Gastroesophageal sphincter (tissue), 4 donors: Measurements from ENCODE around the gene SLC30A3. TPM values are rescaled to one million over a fixed set of nuclear protein-coding genes. Genes with fewer than 3 reads are reported as not detected.
"Not testable (repeated sequence)": the region's sequence is repeated elsewhere in the genome, so short reads cannot be mapped to it uniquely, and the experiment has no call there.

ENCODE experiments used
- ATAC-seq: fragments of 150-250 bp; one replicate; pipeline ENCODE4 v1.9.1; 2016; ENCODE audit warnings: mild to moderate bottlenecking, moderate library complexity
- H3K27ac ChIP-seq, 4 donors: fragments of 200-600 bp; sonication (generic) in 3 of 4; 1 replicate in 3 of 4; 2 replicates in 1 of 4; pipeline ENCODE4 v1.5.1; 2016 to 2019
- H3K27me3 ChIP-seq: fragments of 200-600 bp; sonication (generic); one replicate; pipeline ENCODE4 v1.5.1; 2019
- H3K36me3 ChIP-seq, 2 donors: fragments of 200-600 bp; sonication (generic); one replicate each; pipeline ENCODE4 v1.5.1; 2019; ENCODE audit warnings: control low read depth in 1 of 2
- H3K4me1 ChIP-seq, 3 donors: fragments of 200-600 bp; sonication (generic); 1 replicate in 2 of 3; 2 replicates in 1 of 3; pipeline ENCODE4 v1.5.1; 2016 to 2019; ENCODE audit warnings: control low read depth in 2 of 3
- H3K4me3 ChIP-seq, 2 donors: fragments of 200-600 bp; sonication (generic); one replicate each; pipeline ENCODE4 v1.5.1; 2019; ENCODE audit warnings: mild to moderate bottlenecking in 1 of 2, moderate library complexity in 1 of 2
- H3K9me3 ChIP-seq, 3 donors: fragments of 200-600 bp; sonication (generic); one replicate each; pipeline ENCODE4 v1.5.1; 2017 to 2019; ENCODE audit warnings: control low read depth in 2 of 3
- CTCF ChIP-seq, 4 experiments: fragments of 200-600 bp in 2 of 4; fragments of 450-650 bp in 2 of 4; sonication (generic) in 1 of 4; IDR thresholded peaks; one replicate each; pipeline ENCODE4 v1.5.1; 2017 to 2019; ENCODE audit warnings: antibody characterized with exemption in 4 of 4, mild to moderate bottlenecking in 2 of 4, moderate library complexity in 2 of 4
- EP300 ChIP-seq: sonication (generic); formaldehyde crosslinking; IDR thresholded peaks from one replicate; pipeline ENCODE4 v1.6.1; 2017; ENCODE audit warnings: antibody characterized with exemption, mild to moderate bottlenecking
- POLR2A ChIP-seq, 2 donors: fragments of 450-650 bp; IDR thresholded peaks; one replicate each; pipeline ENCODE4 v1.6.1; 2017; ENCODE audit warnings: antibody characterized with exemption in 2 of 2, mild to moderate bottlenecking in 2 of 2, moderate library complexity in 1 of 2
- POLR2AphosphoS5 ChIP-seq: sonication (generic); formaldehyde crosslinking; IDR thresholded peaks from one replicate; pipeline ENCODE4 v1.6.1; 2017; ENCODE audit warnings: antibody characterized with exemption
- WGBS, 2 donors: methylation state at CpG; one replicate each; pipeline ENCODE4 v1.1.5; 2018; ENCODE audit warnings: low coverage in 1 of 2; 5-methylcytosine and 5-hydroxymethylcytosine counted together
- total RNA-seq, 4 donors: library from RNA; depleted of rRNA; stranded (reverse); fragments of >200 nt; gene quantifications; one replicate each; pipeline ENCODE4 v1.1.0, GENCODE V29; 2016

SLC30A3 gene
- total RNA-seq, 4 donors from 2014 or later: not detected

GRCh38 chr2:27271631-27272340 lies 8.9 kb upstream of the SLC30A3 start:
- WGBS, 2 donors: 46 to 57% methylated on average over 10 to 11 of the region's 11 CpGs
- no peak for ATAC-seq
- peaks cover 81% of the 10 kb centered on the region for H3K27me3 ChIP-seq

GRCh38 chr2:27270670-27271069 lies 7.8 kb upstream of the SLC30A3 start:
- 58 to 100% methylated on average over 1 to 2 of the region's 2 CpGs for WGBS, 2 donors
- ATAC-seq: no peak
- Histone ChIP-seq H3K9me3 (no peaks in the 10 kb centered on the region), H3K36me3 (no peaks in the 10 kb centered on the region), H3K4me3 (no peak overlapping the region), H3K27ac (no peak overlapping the region), H3K27me3 (peaks cover 83% of the 10 kb centered on the region), H3K4me1 (no peaks in the 10 kb centered on the region)
- no peak for TF ChIP-seq CTCF (IDR thresholded peaks at IDR 0.05)

More at GRCh38 chr2:27271631-27272340, 8.9 kb upstream of the SLC30A3 start:
- H3K4me1 ChIP-seq: no peaks in the 10 kb centered on the region
- H3K4me3 ChIP-seq: no peak overlapping the region
- TF ChIP-seq POLR2AphosphoS5 (no peak), CTCF (IDR thresholded peaks at IDR 0.05) (no peak), EP300 (no peak), POLR2A (IDR thresholded peaks at IDR 0.05) (no peak)
- H3K27ac ChIP-seq: no peak overlapping the region
- no peaks in the 10 kb centered on the region for H3K9me3 ChIP-seq
- H3K36me3 ChIP-seq: no peaks in the 10 kb centered on the region

- Histone ChIP-seq H3K4me1 (peaks cover 0 to 4% (median 0%) of the 10 kb centered on the region in 3 donors), H3K36me3 (no peaks in the 10 kb centered on the region), H3K27ac (no peak overlapping the region), H3K4me3 (no peak overlapping the region), H3K27me3 (peaks cover 83% of the 10 kb centered on the region), H3K9me3 (no peaks in the 10 kb centered on the region)
- no peak for ATAC-seq
- no peak for TF ChIP-seq POLR2A (IDR thresholded peaks at IDR 0.05)
- no peak for TF ChIP-seq POLR2AphosphoS5
- TF ChIP-seq EP300: no peak
- TF ChIP-seq CTCF (IDR thresholded peaks at IDR 0.05): no peak
- WGBS, 2 donors: 50 to 75% methylated on average over 2 to 3 of the region's 3 CpGs
These were observed 7.3 kb upstream of the SLC30A3 start for GRCh38 chr2:27270131-27270530.

- not testable (repeated sequence) for H3K36me3 ChIP-seq, ATAC-seq, H3K27ac ChIP-seq, H3K9me3 ChIP-seq, H3K4me3 ChIP-seq
- H3K4me1 ChIP-seq: peaks cover 0 to 22% (median 17%) of the 10 kb centered on the region in 3 donors
- peaks cover 91% of the 10 kb centered on the region for H3K27me3 ChIP-seq
- 77 to 81% methylated on average over 9 to 10 of the region's 13 CpGs for WGBS, 2 donors
These were observed 5.4 kb upstream of the SLC30A3 start for GRCh38 chr2:27268296-27268695.

- Histone ChIP-seq H3K36me3 (no peaks in the 10 kb centered on the region), H3K27me3 (peaks cover 100% of the 10 kb centered on the region), H3K4me3 (no peak overlapping the region), H3K9me3 (no peaks in the 10 kb centered on the region), H3K27ac (no peak overlapping the region), H3K4me1 (peaks cover 0 to 42% (median 34%) of the 10 kb centered on the region in 3 donors)
- no peak for TF ChIP-seq EP300
- no peak for TF ChIP-seq CTCF (IDR thresholded peaks at IDR 0.05)
- TF ChIP-seq POLR2AphosphoS5: no peak
- TF ChIP-seq POLR2A (IDR thresholded peaks at IDR 0.05): no peak
- ATAC-seq: no peak
These were observed 2.7 kb upstream of the SLC30A3 start for GRCh38 chr2:27265536-27265870.
